ENCODE measurements around the gene BIRC2. TPM values are rescaled to one million over a fixed set of nuclear protein-coding genes. Genes with fewer than 3 reads are reported as not detected.
A peak's percentile ranks its signal among the peaks of the same experiment; 100 is the strongest.

The BIRC2 gene
- total and polyA plus RNA-seq, 2 experiments from 2014 or later = 60.7 to 73.7 TPM

DNA sequence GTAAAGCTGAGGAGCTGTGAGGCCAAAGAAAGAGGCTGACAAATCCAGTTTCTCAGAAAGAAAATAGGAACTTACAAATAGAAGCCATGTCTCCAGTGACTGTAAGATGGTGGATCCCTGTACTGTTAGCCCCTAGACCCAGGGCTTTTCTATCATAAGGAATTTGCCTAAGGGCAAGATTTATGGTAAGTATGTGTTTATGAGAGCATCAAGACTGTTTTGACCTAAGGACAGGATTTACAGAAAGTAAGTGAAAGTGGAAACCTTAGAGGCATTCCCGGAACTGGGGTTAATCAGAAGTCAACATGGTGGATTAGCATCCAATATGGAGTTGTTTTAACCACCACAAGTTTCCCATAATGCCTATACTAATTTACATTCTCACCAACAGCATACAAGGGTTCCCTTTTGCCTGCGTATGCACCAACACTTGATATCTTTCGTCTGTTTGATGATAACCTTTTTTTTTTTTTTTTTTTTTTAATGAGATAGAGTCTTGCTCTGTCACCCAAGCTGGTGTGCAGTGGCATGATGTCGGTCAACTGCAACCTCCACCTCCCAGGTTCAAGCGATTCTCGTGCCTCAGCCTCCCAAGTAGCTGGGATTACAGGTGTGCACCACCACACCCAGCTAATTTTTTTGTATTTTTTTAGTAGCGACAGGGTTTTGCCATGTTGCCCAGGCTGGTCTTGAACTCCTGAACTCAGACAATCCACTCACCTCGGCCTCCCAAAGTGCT lies 40.2 kb downstream of the BIRC2 start:
- Histone ChIP-seq H3K79me2 (ENCODE audit: insufficient read depth) (peaks cover 44% of the 10 kb centered on the region), H3F3A (ENCODE audit: insufficient read depth) (peaks cover 52% of the 10 kb centered on the region; the same call in 1 of the 2 replicates), H3K9ac (no peak overlapping the region), H3K9me2 (ENCODE audit: insufficient read depth) (no peaks in the 10 kb centered on the region), H4K20me1 (ENCODE audit: insufficient read depth) (no peaks in the 10 kb centered on the region), H3K27ac (no peak overlapping the region), H3K4me2 (ENCODE audit: unreplicated experiment) (no peak overlapping the region), H3K36me3 (ENCODE audit: low read depth) (peaks cover 38% of the 10 kb centered on the region), H3K4me3 (no peak overlapping the region), H3K4me1 (ENCODE audit: insufficient read depth) (no peaks in the 10 kb centered on the region), H3K9me3 (ENCODE audit: low read depth) (no peaks in the 10 kb centered on the region), H3K27me3 (replicated peaks; ENCODE audit: insufficient read depth) (no peaks in the 10 kb centered on the region), H2AFZ (no peak overlapping the region)
- DNase-seq = no peak
- TF ChIP-seq EZH2 (IDR thresholded peaks at IDR 0.05; ENCODE audit: insufficient read depth, poor library complexity, severe bottlenecking) = no peak
- no peak for TF ChIP-seq EZH2phosphoT487 (IDR thresholded peaks at IDR 0.05; ENCODE audit: insufficient read depth, low read depth)
- WGBS, 2 experiments (ENCODE audit: low coverage in 1 of 2, low lambda C conversion rate in 2 of 2, missing lambda C conversion rate in 2 of 2) = 88 to 92% methylated on average over 8 of the region's 8 CpGs
- in situ Hi-C loops (cut with MboI) = loop anchor here (5.0 kb wide), 1 partner anchor 110 kb away; no protein-coding TSS in a partner anchor

DNA sequence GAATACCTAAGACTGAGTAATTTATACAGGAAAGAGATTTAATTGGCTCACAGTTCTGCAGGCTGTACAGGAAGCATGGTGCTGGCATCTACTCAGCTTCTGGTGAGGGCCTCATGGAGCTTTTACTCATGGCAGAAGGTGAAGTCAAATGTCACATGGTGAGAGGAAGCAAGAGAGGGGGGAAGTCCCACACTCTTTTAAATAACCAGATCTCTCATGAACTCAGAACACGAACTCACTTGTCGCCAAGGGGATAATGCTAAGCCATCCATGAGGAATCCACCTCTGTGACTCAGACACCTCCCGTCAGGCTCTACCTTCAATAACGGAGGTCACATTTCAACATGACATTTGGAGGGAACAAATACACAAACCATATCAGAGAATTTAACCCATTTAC lies 42.2 kb downstream of the BIRC2 start:
- no peaks in the 10 kb centered on the region for H3K9me2 ChIP-seq (ENCODE audit: insufficient read depth)
- no peak overlapping the region for H3K4me3 ChIP-seq
- H3K79me2 ChIP-seq (ENCODE audit: insufficient read depth) = peaks cover 49% of the 10 kb centered on the region
- no peaks in the 10 kb centered on the region for H4K20me1 ChIP-seq (ENCODE audit: insufficient read depth)
- no peaks in the 10 kb centered on the region for H3K4me1 ChIP-seq (ENCODE audit: insufficient read depth)
- H3K27me3 ChIP-seq (replicated peaks; ENCODE audit: insufficient read depth) = no peaks in the 10 kb centered on the region
- no peaks in the 10 kb centered on the region for H3K9me3 ChIP-seq (ENCODE audit: low read depth)
- peaks cover 42% of the 10 kb centered on the region; the same call in 1 of the 2 replicates for H3F3A ChIP-seq (ENCODE audit: insufficient read depth)
- DNase-seq = no peak
- H3K9ac ChIP-seq = no peak overlapping the region
- WGBS, 2 experiments (ENCODE audit: low coverage in 1 of 2, low lambda C conversion rate in 2 of 2, missing lambda C conversion rate in 2 of 2) = 97% methylated on average over 4 of the region's 4 CpGs
- TF ChIP-seq EZH2phosphoT487 (IDR thresholded peaks at IDR 0.05; ENCODE audit: insufficient read depth, low read depth) (no peak), EZH2 (IDR thresholded peaks at IDR 0.05; ENCODE audit: insufficient read depth, poor library complexity, severe bottlenecking) (no peak)
- no peak overlapping the region for H2AFZ ChIP-seq
- peaks cover 31% of the 10 kb centered on the region for H3K36me3 ChIP-seq (ENCODE audit: low read depth)
- no peak overlapping the region for H3K27ac ChIP-seq
- in situ Hi-C loops (cut with MboI) = loop anchor here (5.0 kb wide), 1 partner anchor 108 kb away; no protein-coding TSS in a partner anchor
- no peak overlapping the region for H3K4me2 ChIP-seq (ENCODE audit: unreplicated experiment)

DNA sequence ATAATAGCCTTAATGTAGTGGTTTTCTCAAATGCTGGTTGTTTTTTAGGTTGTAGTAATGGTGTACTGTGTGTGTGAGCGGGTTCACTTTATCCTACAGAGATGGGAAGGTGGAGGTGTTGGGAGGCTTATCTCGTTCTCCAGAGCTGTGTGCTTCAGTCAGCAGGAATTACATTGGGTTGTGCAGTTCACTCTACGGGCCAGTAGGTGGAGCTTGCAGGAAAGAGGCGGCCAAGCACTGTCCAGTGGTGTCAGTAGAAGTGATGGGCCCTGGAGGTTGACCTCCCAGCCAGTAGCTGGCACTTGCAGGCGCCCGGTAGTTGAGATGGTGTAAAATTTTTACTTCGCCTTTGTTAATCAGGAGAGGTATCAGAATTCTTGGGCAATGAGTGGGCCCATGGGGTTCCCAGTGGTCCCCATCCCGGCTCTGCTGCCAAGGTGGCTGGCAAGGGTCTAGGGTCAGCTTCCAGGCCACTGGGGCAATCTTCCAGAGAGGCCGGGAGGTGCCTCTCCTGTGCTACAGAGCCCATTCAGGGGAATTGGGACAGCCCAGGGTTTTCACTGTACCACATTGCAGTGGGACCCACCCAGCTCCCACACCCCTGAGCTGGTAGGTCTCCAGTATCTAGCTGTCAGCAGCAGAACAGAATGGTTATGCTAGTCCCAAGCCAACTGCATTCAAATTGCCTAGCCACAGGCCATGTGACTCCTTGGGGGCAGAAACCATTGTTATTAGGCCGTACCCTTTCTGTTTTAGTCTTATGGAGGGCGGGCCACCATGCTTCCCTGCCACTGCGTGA lies 43.9 kb downstream of the BIRC2 start:
- Histone ChIP-seq H3K79me2 (ENCODE audit: insufficient read depth) (peaks cover 59% of the 10 kb centered on the region), H3K4me3 (no peak overlapping the region)

DNA sequence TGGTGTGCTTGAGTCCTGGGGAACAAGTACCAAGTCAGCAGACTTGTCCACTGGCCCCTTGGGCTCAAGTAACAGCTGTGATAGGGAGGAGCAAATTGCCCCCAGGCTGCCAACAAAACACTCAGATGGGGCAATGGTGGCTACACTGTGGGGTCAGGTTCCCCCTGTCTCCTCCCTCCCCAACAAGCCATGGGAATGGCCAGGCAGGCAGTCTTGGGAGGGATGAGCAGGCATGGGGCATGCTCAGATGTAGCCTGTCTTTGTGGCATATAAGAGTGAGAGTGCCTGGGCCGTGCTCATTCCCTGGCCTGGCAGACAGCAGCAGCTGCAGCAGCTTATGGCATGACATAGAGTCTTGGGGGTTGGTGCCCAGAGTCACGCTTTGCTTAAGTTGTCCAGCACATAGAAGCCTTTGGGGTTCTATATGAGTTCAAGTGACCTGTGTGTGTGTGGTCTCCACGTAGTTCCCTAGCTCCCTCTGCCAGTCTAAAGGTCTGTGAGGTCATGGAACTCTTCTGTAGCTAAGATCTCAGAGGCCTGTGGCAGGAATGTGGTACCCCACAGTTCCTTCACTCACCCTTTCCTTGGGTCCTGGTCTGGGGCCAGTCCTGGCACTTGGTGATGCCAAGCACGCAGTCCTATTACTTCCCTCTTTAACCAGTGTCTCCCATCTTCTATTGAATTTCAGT lies 44.7 kb downstream of the BIRC2 start:
- DNase-seq = no peak
- H3K9me3 ChIP-seq (ENCODE audit: low read depth) = no peaks in the 10 kb centered on the region
- no peaks in the 10 kb centered on the region for H4K20me1 ChIP-seq (ENCODE audit: insufficient read depth)
- H3K27ac ChIP-seq = no peak overlapping the region
- no peaks in the 10 kb centered on the region for H3K27me3 ChIP-seq (replicated peaks; ENCODE audit: insufficient read depth)
- no peaks in the 10 kb centered on the region for H3K9me2 ChIP-seq (ENCODE audit: insufficient read depth)
- H3K4me2 ChIP-seq (ENCODE audit: unreplicated experiment) = no peak overlapping the region
- H3K9ac ChIP-seq = no peak overlapping the region
- 86% methylated on average over 4 of the region's 4 CpGs for WGBS, 2 experiments (ENCODE audit: low coverage in 1 of 2, low lambda C conversion rate in 2 of 2, missing lambda C conversion rate in 2 of 2)
- H3K4me1 ChIP-seq (ENCODE audit: insufficient read depth) = no peaks in the 10 kb centered on the region
- H3K36me3 ChIP-seq (ENCODE audit: low read depth) = peaks cover 36% of the 10 kb centered on the region
- in situ Hi-C loops (cut with MboI) = no loop called here
- no peak overlapping the region for H2AFZ ChIP-seq
- peaks cover 43% of the 10 kb centered on the region; the same call in 1 of the 2 replicates for H3F3A ChIP-seq (ENCODE audit: insufficient read depth)
- TF ChIP-seq EZH2 (IDR thresholded peaks at IDR 0.05; ENCODE audit: insufficient read depth, poor library complexity, severe bottlenecking) (no peak), EZH2phosphoT487 (IDR thresholded peaks at IDR 0.05; ENCODE audit: insufficient read depth, low read depth) (no peak)
- H3K79me2 ChIP-seq (ENCODE audit: insufficient read depth) = peaks cover 68% of the 10 kb centered on the region
- no peak overlapping the region for H3K4me3 ChIP-seq

More for the DNA sequence above, 43.9 kb downstream of the BIRC2 start:
- H3F3A ChIP-seq (ENCODE audit: insufficient read depth) = peaks cover 41% of the 10 kb centered on the region; the same call in 1 of the 2 replicates
- H3K4me1 ChIP-seq (ENCODE audit: insufficient read depth) = no peaks in the 10 kb centered on the region
- WGBS, 2 experiments (ENCODE audit: low coverage in 1 of 2, low lambda C conversion rate in 2 of 2, missing lambda C conversion rate in 2 of 2) = 69 to 76% methylated on average over 12 of the region's 12 CpGs
- H4K20me1 ChIP-seq (ENCODE audit: insufficient read depth) = no peaks in the 10 kb centered on the region
- H3K9me2 ChIP-seq (ENCODE audit: insufficient read depth) = no peaks in the 10 kb centered on the region
- TF ChIP-seq EZH2 (IDR thresholded peaks at IDR 0.05; ENCODE audit: insufficient read depth, poor library complexity, severe bottlenecking) (no peak), EZH2phosphoT487 (IDR thresholded peaks at IDR 0.05; ENCODE audit: insufficient read depth, low read depth) (no peak)
- in situ Hi-C loops (cut with MboI) = no loop called here
- DNase-seq = peak; percentile 74
- no peak overlapping the region for H3K9ac ChIP-seq
- no peak overlapping the region for H3K4me2 ChIP-seq (ENCODE audit: unreplicated experiment)
- no peaks in the 10 kb centered on the region for H3K27me3 ChIP-seq (replicated peaks; ENCODE audit: insufficient read depth)
- H3K9me3 ChIP-seq (ENCODE audit: low read depth) = no peaks in the 10 kb centered on the region
- H3K36me3 ChIP-seq (ENCODE audit: low read depth) = peaks cover 37% of the 10 kb centered on the region
- no peak overlapping the region for H3K27ac ChIP-seq
- no peak overlapping the region for H2AFZ ChIP-seq
